K562 (cell line): ENCODE measurements around the gene ABR. TPM values are rescaled to one million over a fixed set of nuclear protein-coding genes. Genes with fewer than 3 reads are reported as not detected.
A peak's percentile ranks its signal among the peaks of the same experiment; 100 is the strongest.

ENCODE experiments used
- ATAC-seq: fragments of 200-7000 bp; cut with Tn5 transposase; 3 replicates; pipeline ENCODE4 v1.9.1; 2020; ENCODE audit warnings: moderate library complexity
- BruUV-seq: library from RNA; stranded (reverse); fragments of 400-500 nt; replicated peaks from 2 replicates; lab custom pipeline; 2021; lab: Mats Ljungman, UMichigan
- CTCF ChIA-PET: fragments of 300-600 bp; formaldehyde crosslinking; extraction: SDS; loops from one replicate; lab custom pipeline; 2021; ENCODE audit warnings: low intra/inter-chr PET ratio; lab: Yijun Ruan, JAX
- POLR2A ChIA-PET: fragments of 300-600, 350-650 bp; sonication (Branson Sonifier 250); formaldehyde crosslinking; extraction: SDS; loops from one replicate; lab custom pipeline; 2021; ENCODE audit warnings: antibody characterized with exemption, inconsistent platforms; lab: Yijun Ruan, JAX
- DNase-seq, 4 experiments: peaks; one replicate each; pipeline versions ENCODE4 v3.0.0 to v3.0.0-alpha.2; 2011 to 2018; ENCODE audit warnings: low spot score in 3 of 4, mixed read lengths in 3 of 4; ENCODE audit errors: extremely low read depth in 1 of 4
- FAIRE-seq: peaks from 2 replicates; lab custom pipeline; 2011; peaks lifted over from hg19 to GRCh38; lab: Jason Lieb, UNC
- H2AFZ ChIP-seq: 2 replicates; pipeline ENCODE4 v1.6.0; 2011; ENCODE audit warnings: low read depth, low read length, control low read depth, inconsistent platforms
- H3K27ac ChIP-seq: fragments of 200-600 bp; 3 replicates; pipeline ENCODE4 v1.8.0; 2011; ENCODE audit warnings: low read depth, mild to moderate bottlenecking, control low read depth, inconsistent platforms, low read length, moderate library complexity, mixed read lengths; ENCODE audit errors: extremely low read depth
- H3K27me3 ChIP-seq, 2 experiments: fragments of 300-600 bp in 1 of 2; 2 replicates in 1 of 2; 3 replicates in 1 of 2; pipeline versions ENCODE4 v1.6.0 to v1.8.0; 2011; ENCODE audit warnings: inconsistent platforms in 2 of 2, low read length in 2 of 2, mild to moderate bottlenecking in 1 of 2, mixed read lengths in 1 of 2, moderate library complexity in 1 of 2; ENCODE audit not compliant: control insufficient read depth in 2 of 2, insufficient read depth in 2 of 2
- H3K36me3 ChIP-seq: fragments of 300-600 bp; 3 replicates; pipeline ENCODE4 v1.8.0; 2011; ENCODE audit warnings: mild to moderate bottlenecking, low read length, inconsistent platforms; ENCODE audit not compliant: control insufficient read depth, insufficient read depth
- H3K4me1 ChIP-seq, 2 experiments: fragments of 200-600 bp in 1 of 2; replicated peaks in 1 of 2; 2 replicates in 1 of 2; 3 replicates in 1 of 2; pipeline versions ENCODE4 v1.5.1 to v1.8.0; 2011; ENCODE audit warnings: inconsistent platforms in 2 of 2, low read length in 2 of 2, mild to moderate bottlenecking in 1 of 2, mixed read lengths in 1 of 2, moderate library complexity in 1 of 2; ENCODE audit not compliant: control insufficient read depth in 2 of 2, insufficient read depth in 2 of 2
- H3K4me2 ChIP-seq: 2 replicates; pipeline ENCODE4 v1.6.1; 2011; ENCODE audit warnings: low read length, control low read depth, inconsistent platforms, mixed read lengths; ENCODE audit not compliant: insufficient read depth
- H3K4me3 ChIP-seq: fragments of 200-600 bp; sonication (generic), shearing (Covaris generic); 2 replicates; pipeline ENCODE4 v1.5.1; 2016; ENCODE audit warnings: control low read depth, inconsistent platforms
- H3K79me2 ChIP-seq: fragments of 200-600 bp; 3 replicates; pipeline ENCODE4 v1.8.0; 2011; ENCODE audit warnings: low read length, inconsistent platforms; ENCODE audit not compliant: control insufficient read depth, insufficient read depth
- H3K9ac ChIP-seq, 2 experiments: 2 replicates each; pipeline versions ENCODE4 v1.6.0 to v1.6.1; 2011; ENCODE audit warnings: low read depth in 2 of 2, low read length in 2 of 2, control low read depth in 1 of 2, inconsistent platforms in 1 of 2, mild to moderate bottlenecking in 1 of 2, mixed read lengths in 1 of 2; ENCODE audit not compliant: insufficient read depth in 1 of 2
- H3K9me1 ChIP-seq: one replicate; pipeline ENCODE4 v1.6.0; 2011; ENCODE audit warnings: inconsistent platforms, mild to moderate bottlenecking, low read length, moderate library complexity; ENCODE audit not compliant: control insufficient read depth, insufficient read depth
- H3K9me3 ChIP-seq: replicated peaks from 2 replicates; pipeline ENCODE4 v1.5.1; 2011; ENCODE audit warnings: low read depth, low read length, inconsistent platforms; ENCODE audit not compliant: control insufficient read depth, insufficient read depth
- H4K20me1 ChIP-seq: replicated peaks from 2 replicates; pipeline ENCODE4 v1.6.1; 2011; ENCODE audit warnings: low read length, inconsistent platforms, mixed read lengths; ENCODE audit not compliant: control insufficient read depth, insufficient read depth
- JUND ChIP-seq, 2 experiments: IDR thresholded peaks; 2 replicates in 1 of 2; 3 replicates in 1 of 2; pipeline ENCODE4 v1.6.1; 2011; ENCODE audit warnings: borderline replicate concordance in 2 of 2, low read depth in 2 of 2, low read length in 2 of 2, improper control_type of control experiment in 1 of 2, missing biosample characterization in 1 of 2, missing genetic modification characterization in 1 of 2, missing genetic modification reagents in 1 of 2
- PHB2 ChIP-seq: fragments of 450-650 bp; IDR thresholded peaks from 2 replicates; pipeline ENCODE4 v1.6.1; 2017; ENCODE audit warnings: low read depth
- XRCC5 ChIP-seq: fragments of 200-400 bp; formaldehyde crosslinking; IDR thresholded peaks from 2 replicates; pipeline ENCODE4 v1.6.1; 2017; ENCODE audit warnings: low read depth, mild to moderate bottlenecking, low read length
- ZNF23 ChIP-seq: fragments of 250-450 bp; sonication (Bioruptor Pico); IDR thresholded peaks from 2 replicates; pipeline ENCODE4 v1.4.0; 2020; ENCODE audit warnings: mild to moderate bottlenecking
- ZNF354B ChIP-seq: fragments of 250-450 bp; sonication (Bioruptor Pico); IDR thresholded peaks from 2 replicates; pipeline ENCODE4 v1.4.0; 2020
- ZNF384 ChIP-seq: IDR thresholded peaks from 2 replicates; pipeline ENCODE4 v1.6.1; 2012; ENCODE audit warnings: low read depth, low read length, improper control_type of control experiment
- WGBS: fragments of 100-300 bp; shearing (Covaris generic); methylation state at CpG from one replicate; pipeline ENCODE4 v1.1.6; 2016; ENCODE audit warnings: low coverage, mixed read lengths; ENCODE audit not compliant: insufficient coverage; ENCODE audit errors: missing lambda C conversion rate; 5-methylcytosine and 5-hydroxymethylcytosine counted together
- in situ Hi-C: fragments of 300-500 bp; cut with MboI; formaldehyde crosslinking; loops from 4 replicates; pipeline ENCODE4 v1.15.0; 2018; ENCODE audit warnings: inconsistent platforms, mixed read lengths
- intact Hi-C: fragments of 100-400 bp; cut with micrococcal nuclease; formaldehyde crosslinking; loops from 2 replicates; pipeline ENCODE4 v1.14.2; 2022
- polyA plus RNA-seq, 8 experiments: library from polyadenylated mRNA; depleted of rRNA in 4 of 8; stranded (reverse) in 5 of 8; unstranded in 3 of 8; fragments of >200 nt; fragmentation: Nextera tagmentation in 2 of 8; fragmentation: Illumina TruSeq in 1 of 8; extraction: Ambion mirVana in 2 of 8; extraction: Trizol in 1 of 8; gene quantifications; 2 replicates each; pipeline versions ENCODE4 v1.2.1 to v1.2.3, GENCODE V29; 2011 to 2014; ENCODE audit warnings: inconsistent platforms in 1 of 8, missing spikeins in 1 of 8
- total RNA-seq, 7 experiments: library from RNA; depleted of rRNA in 6 of 7; stranded (reverse); fragments of >200 nt in 6 of 7; fragmentation: Illumina TruSeq in 2 of 7; extraction: Trizol in 2 of 7; gene quantifications; 2 replicates each; pipeline versions ENCODE4 v1.2.1 to v1.2.3, GENCODE V29; 2011 to 2021; ENCODE audit warnings: low replicate concordance in 1 of 7

The ABR gene
- total and polyA plus RNA-seq, 9 of the 15 experiments (the other 6 are each of a cell fraction or from before 2014, with no cell fraction given): 0.07 to 1.6 (median 0.37) TPM; not detected in 1

DNA sequence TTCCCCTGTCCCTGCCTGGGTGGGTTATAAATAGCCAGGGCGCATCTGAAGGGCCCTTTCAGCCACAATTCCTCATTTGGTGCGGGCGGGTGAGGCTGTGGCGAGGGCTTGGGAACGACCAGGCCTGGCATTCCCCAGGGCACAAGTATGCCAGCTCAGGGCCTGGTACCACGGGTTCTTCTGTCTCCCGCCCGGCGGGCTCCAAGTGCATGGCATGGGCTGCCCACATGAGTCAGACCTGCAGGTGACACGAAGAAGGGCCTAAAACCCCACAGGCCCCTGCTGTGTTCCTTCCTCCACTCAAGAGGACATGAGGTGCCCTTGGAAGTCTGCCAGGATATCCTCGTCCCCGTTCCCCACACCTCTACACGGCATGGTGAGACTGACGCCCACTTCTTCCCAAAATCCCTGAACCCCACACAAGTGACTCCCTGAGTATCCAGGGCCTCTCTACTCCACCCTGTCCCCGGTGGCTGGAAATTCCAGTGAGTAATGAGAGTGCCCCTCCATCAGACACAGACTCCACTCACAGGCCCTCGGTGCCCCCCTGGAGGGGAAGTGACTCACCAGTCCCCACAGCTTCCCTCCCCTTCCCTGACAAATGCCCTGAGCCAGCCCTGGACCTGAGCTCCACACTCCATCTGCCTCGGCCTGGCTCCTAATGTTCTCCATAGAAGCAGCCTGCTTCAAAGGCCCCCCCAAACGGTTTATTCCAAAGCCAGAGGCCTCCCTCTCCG lies 68.8 kb downstream of the ABR start:
- 5% methylated on average over 8 of the region's 19 CpGs for WGBS
- TF ChIP-seq ZNF23 (CRISPR knock-in tag) (no peak), PHB2 (no peak), ZNF384 (no peak), JUND (IDR thresholded peaks at IDR 0.05; ENCODE audit: borderline replicate concordance, low read depth, low read length) (0 out of 2 replicates have a peak, but pooled peaks have one; percentile 12), JUND (tag; IDR thresholded peaks at IDR 0.05; ENCODE audit: borderline replicate concordance, low read depth, low read length) (no peak), XRCC5 (no peak), ZNF354B (no peak)
- Histone ChIP-seq H2AFZ (no peak overlapping the region), H4K20me1 (no peaks in the 10 kb centered on the region), H3K79me2 (no peaks in the 10 kb centered on the region), H3K36me3 (no peaks in the 10 kb centered on the region), H3K4me1 (peaks cover 3 to 15% of the 10 kb centered on the region in 2 experiments; a peak in 2 of 5 replicates), H3K9ac (no peak overlapping the region), H3K27me3 (peaks cover 6 to 21% of the 10 kb centered on the region in 2 experiments; a peak in 4 of 5 replicates), H3K9me1 (no peaks in the 10 kb centered on the region), H3K4me2 (no peak overlapping the region), H3K9me3 (no peaks in the 10 kb centered on the region), H3K27ac (no peak overlapping the region), H3K4me3 (no peak overlapping the region)
- no TSS peak for BruUV-seq
- DNase-seq (no peak), ATAC-seq (no peak), FAIRE-seq (no peak)
- ChIA-PET POLR2A (interaction anchor here (1.0 kb wide), 1 partner anchor 11 kb away, joined by 4 read pairs; no protein-coding TSS in a partner anchor), CTCF (no interaction called here)
- intact Hi-C loops (no loop called here), in situ Hi-C loops (no loop called here)
